Measurements from ENCODE around the gene RPA4.

DNA sequence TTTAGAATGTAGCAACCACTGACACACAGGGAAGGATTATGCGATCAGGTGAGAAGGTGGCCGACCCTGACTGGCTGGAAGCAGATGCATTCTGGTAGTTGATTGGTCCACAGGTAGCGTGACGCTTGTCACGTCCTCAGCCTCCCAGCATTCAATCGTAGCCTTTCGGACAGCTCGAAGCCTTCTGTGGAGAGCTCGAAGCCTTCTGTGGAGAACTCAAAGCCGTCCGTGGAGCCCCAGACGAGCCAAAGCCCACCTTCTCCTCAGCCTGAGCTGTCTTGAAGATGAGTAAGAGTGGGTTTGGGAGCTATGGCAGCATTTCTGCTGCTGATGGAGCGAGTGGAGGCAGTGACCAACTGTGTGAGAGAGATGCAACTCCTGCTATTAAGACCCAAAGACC is 319 bp downstream of the RPA4 start:
- TF ChIP-seq, protein P1, sequence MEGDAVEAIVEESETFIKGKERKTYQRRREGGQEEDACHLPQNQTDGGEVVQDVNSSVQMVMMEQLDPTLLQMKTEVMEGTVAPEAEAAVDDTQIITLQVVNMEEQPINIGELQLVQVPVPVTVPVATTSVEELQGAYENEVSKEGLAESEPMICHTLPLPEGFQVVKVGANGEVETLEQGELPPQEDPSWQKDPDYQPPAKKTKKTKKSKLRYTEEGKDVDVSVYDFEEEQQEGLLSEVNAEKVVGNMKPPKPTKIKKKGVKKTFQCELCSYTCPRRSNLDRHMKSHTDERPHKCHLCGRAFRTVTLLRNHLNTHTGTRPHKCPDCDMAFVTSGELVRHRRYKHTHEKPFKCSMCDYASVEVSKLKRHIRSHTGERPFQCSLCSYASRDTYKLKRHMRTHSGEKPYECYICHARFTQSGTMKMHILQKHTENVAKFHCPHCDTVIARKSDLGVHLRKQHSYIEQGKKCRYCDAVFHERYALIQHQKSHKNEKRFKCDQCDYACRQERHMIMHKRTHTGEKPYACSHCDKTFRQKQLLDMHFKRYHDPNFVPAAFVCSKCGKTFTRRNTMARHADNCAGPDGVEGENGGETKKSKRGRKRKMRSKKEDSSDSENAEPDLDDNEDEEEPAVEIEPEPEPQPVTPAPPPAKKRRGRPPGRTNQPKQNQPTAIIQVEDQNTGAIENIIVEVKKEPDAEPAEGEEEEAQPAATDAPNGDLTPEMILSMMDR (optimal IDR thresholded peaks at IDR 0.05 in 1 of 3, IDR thresholded peaks at IDR 0.05 in 1 of 3, conservative IDR thresholded peaks at IDR 0.05 in 1 of 3; ENCODE audit: extremely low read depth in 1 of 3, insufficient read depth in 2 of 3, low read length in 3 of 3): no peak
- no peak for TF ChIP-seq EZH2 (IDR thresholded peaks at IDR 0.05; ENCODE audit: low read length)

Data from keratinocyte (primary cell).